Measurements from ENCODE around the gene SUGT1.

DNA sequence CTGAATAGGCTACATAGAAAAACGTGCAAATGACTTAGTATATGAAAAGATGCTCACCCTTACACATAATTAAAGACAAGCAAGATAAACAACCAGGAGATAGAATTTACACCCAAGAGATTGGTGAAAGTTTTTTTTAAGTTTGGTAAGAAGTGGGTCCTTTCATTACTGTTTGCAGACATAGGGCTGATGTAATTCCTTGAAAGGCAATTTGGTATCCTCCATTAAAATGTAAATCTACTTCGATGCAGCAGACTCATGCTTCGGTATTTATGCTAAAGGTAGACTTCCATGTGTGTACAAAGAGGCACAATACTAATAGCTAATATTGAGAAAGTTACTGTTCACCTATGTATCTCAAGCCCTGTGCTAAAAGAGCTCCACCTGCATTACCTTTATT is 53.4 kb downstream of the SUGT1 start:
- TF ChIP-seq EP300 (conservative IDR thresholded peaks at IDR 0.05; ENCODE audit: poor library complexity, severe bottlenecking): no peak
- TF ChIP-seq, protein P1, sequence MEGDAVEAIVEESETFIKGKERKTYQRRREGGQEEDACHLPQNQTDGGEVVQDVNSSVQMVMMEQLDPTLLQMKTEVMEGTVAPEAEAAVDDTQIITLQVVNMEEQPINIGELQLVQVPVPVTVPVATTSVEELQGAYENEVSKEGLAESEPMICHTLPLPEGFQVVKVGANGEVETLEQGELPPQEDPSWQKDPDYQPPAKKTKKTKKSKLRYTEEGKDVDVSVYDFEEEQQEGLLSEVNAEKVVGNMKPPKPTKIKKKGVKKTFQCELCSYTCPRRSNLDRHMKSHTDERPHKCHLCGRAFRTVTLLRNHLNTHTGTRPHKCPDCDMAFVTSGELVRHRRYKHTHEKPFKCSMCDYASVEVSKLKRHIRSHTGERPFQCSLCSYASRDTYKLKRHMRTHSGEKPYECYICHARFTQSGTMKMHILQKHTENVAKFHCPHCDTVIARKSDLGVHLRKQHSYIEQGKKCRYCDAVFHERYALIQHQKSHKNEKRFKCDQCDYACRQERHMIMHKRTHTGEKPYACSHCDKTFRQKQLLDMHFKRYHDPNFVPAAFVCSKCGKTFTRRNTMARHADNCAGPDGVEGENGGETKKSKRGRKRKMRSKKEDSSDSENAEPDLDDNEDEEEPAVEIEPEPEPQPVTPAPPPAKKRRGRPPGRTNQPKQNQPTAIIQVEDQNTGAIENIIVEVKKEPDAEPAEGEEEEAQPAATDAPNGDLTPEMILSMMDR (IDR thresholded peaks at IDR 0.05; ENCODE audit: poor library complexity, severe bottlenecking): no peak
- no peak for TF ChIP-seq EZH2 (IDR thresholded peaks at IDR 0.05; ENCODE audit: borderline replicate concordance, insufficient read depth, low read length, poor library complexity, severe bottlenecking)
- TF ChIP-seq RAD21 (conservative IDR thresholded peaks at IDR 0.05): no peak
- no peak for TF ChIP-seq POLR2AphosphoS5 (IDR thresholded peaks at IDR 0.05)
- TF ChIP-seq MXI1 (conservative IDR thresholded peaks at IDR 0.05; ENCODE audit: poor library complexity, severe bottlenecking): no peak
- TF ChIP-seq, protein P2, sequence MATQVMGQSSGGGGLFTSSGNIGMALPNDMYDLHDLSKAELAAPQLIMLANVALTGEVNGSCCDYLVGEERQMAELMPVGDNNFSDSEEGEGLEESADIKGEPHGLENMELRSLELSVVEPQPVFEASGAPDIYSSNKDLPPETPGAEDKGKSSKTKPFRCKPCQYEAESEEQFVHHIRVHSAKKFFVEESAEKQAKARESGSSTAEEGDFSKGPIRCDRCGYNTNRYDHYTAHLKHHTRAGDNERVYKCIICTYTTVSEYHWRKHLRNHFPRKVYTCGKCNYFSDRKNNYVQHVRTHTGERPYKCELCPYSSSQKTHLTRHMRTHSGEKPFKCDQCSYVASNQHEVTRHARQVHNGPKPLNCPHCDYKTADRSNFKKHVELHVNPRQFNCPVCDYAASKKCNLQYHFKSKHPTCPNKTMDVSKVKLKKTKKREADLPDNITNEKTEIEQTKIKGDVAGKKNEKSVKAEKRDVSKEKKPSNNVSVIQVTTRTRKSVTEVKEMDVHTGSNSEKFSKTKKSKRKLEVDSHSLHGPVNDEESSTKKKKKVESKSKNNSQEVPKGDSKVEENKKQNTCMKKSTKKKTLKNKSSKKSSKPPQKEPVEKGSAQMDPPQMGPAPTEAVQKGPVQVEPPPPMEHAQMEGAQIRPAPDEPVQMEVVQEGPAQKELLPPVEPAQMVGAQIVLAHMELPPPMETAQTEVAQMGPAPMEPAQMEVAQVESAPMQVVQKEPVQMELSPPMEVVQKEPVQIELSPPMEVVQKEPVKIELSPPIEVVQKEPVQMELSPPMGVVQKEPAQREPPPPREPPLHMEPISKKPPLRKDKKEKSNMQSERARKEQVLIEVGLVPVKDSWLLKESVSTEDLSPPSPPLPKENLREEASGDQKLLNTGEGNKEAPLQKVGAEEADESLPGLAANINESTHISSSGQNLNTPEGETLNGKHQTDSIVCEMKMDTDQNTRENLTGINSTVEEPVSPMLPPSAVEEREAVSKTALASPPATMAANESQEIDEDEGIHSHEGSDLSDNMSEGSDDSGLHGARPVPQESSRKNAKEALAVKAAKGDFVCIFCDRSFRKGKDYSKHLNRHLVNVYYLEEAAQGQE (IDR thresholded peaks at IDR 0.05; ENCODE audit: borderline replicate concordance): no peak
- TF ChIP-seq TAF1 (IDR thresholded peaks at IDR 0.05; ENCODE audit: low read depth): no peak
- no peak for TF ChIP-seq SMC3 (conservative IDR thresholded peaks at IDR 0.05; ENCODE audit: poor library complexity)

All from neural cell (in vitro differentiated cells).